Activated CD4-positive, alpha-beta T cell treated with anti-CD3 and anti-CD28 coated beads, Interleukin-2, amount 10 ng/mL, durations not matched to agents 7 days and 5 days (primary cell): ENCODE measurements around the gene SKOR1. TPM values are rescaled to one million over a fixed set of nuclear protein-coding genes. Genes with fewer than 3 reads are reported as not detected.

Source experiments
- CTCF ChIA-PET: fragments of 350-600 bp; sonication (Branson Sonifier 250); formaldehyde crosslinking; loops from one replicate; lab custom pipeline; 2021; ENCODE audit warnings: antibody characterized with exemption; lab: Charles Lee
- POLR2A ChIA-PET: fragments of 350-600 bp; sonication (Branson Sonifier 250); formaldehyde crosslinking; loops from one replicate; lab custom pipeline; 2021; ENCODE audit warnings: antibody characterized with exemption; lab: Charles Lee
- DNase-seq: peaks from one replicate; pipeline ENCODE4 v3.0.0-alpha.2; 2020
- H3K27ac Mint-ChIP-seq: one replicate; pipeline ENCODE4 v1.8.0; 2021; ENCODE audit warnings: mild to moderate bottlenecking, moderate library complexity, mixed read lengths
- H3K27me3 Mint-ChIP-seq: one replicate; pipeline ENCODE4 v1.8.0; 2021; ENCODE audit warnings: mixed read lengths
- H3K36me3 Mint-ChIP-seq: one replicate; pipeline ENCODE4 v1.8.0; 2021; ENCODE audit warnings: low read depth, mixed read lengths
- H3K4me1 Mint-ChIP-seq: one replicate; pipeline ENCODE4 v1.8.0; 2021; ENCODE audit warnings: mixed read lengths
- H3K4me3 Mint-ChIP-seq: one replicate; pipeline ENCODE4 v1.8.0; 2021; ENCODE audit warnings: mild to moderate bottlenecking, moderate library complexity, mixed read lengths
- H3K9me3 Mint-ChIP-seq: one replicate; pipeline ENCODE4 v1.8.0; 2021; ENCODE audit warnings: mixed read lengths
- total RNA-seq, 2 experiments: library from RNA; stranded (reverse); gene quantifications; one replicate each; pipeline ENCODE4 v1.2.3, GENCODE V29; 2021

The SKOR1 gene
- total RNA-seq, 2 experiments from 2014 or later = 0.29 to 0.30 TPM

DNA sequence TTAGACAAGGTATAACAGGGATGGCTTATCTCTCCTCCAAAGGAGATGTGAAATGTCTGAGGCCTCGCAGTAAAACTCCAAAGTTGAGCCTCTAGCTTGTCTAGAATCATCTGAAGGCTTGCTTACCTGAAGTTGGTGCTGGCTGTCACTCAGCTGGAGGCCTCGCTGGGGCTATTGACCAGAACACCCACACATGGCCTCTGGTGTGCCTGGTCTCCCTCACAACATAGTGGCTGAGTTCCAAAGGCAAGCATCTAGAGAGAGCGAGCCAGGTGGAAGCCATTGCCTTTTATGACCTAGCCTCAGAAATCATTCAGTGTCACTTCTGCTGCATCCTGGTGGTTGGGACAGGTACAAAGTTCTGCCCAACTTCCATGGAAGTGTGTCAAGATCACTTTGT is 31.9 kb downstream of the SKOR1 start:
- no peak overlapping the region for H3K27ac Mint-ChIP-seq
- no peaks in the 10 kb centered on the region for H3K4me1 Mint-ChIP-seq
- CTCF ChIA-PET = no interaction called here

DNA sequence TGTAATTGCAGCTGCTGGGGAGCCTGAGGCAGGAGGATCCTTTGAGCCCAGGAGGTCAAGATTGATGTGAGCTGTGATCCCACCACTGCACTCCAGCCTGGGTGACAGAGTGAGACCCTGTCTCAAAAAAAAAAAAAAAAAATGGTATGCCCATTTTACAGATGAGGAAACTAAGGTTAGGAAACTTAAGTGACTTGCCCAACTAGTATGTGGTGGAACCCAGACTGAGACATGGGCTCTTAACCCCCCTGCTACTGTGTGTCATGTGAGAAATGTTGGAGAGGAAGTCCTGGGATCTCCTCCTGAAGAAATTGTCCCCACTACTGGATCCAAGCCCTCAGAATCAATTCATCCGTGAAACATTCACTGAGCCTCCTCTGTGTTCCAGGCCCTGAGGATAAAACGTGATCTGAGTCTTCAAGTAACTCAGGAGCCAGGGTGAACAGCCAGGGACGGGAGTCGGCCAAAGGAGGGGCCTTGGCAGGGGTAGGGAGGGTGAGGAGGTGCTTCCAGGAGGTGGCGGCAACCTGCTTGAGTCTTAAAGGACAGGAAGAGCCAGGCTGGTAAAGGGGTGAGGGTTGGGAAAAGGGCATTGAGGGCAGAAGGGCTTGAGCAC is 34.1 kb downstream of the SKOR1 start:
- peaks cover 3% of the 10 kb centered on the region for H3K4me1 Mint-ChIP-seq
- H3K36me3 Mint-ChIP-seq = no peaks in the 10 kb centered on the region
- ChIA-PET POLR2A (no interaction called here), CTCF (interaction anchor here (1.1 kb wide), 1 partner anchor 18 kb away, joined by 3 read pairs; no protein-coding TSS in a partner anchor)
- DNase-seq = no peak
- H3K27ac Mint-ChIP-seq = no peak overlapping the region
- peaks cover 4% of the 10 kb centered on the region for H3K27me3 Mint-ChIP-seq
- no peaks in the 10 kb centered on the region for H3K9me3 Mint-ChIP-seq
- no peak overlapping the region for H3K4me3 Mint-ChIP-seq

More for the DNA sequence above, 31.9 kb downstream of the SKOR1 start:
- Mint-ChIP-seq H3K9me3 (no peaks in the 10 kb centered on the region), H3K4me3 (no peak overlapping the region), H3K36me3 (no peaks in the 10 kb centered on the region), H3K27me3 (no peaks in the 10 kb centered on the region)
- POLR2A ChIA-PET = no interaction called here
- no peak for DNase-seq

DNA sequence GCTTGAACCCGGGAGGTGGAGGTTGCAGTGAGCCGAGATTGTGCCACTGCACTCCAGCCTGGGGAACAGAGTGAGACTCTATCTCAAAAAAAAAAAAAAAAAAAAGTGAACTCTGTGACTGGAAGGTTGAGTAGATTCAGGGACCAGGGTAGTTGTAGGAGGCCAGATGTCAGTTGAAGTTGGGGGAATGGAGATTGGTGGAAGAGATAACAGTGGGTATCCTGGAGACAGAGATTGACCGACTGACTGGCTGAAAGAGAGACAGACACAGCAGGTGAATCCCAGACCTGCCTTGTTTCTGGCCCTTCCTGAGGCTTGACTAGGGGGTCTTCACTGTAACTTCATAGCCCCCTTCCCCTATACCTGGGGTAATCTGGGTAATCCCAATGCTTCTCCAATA is 36.7 kb downstream of the SKOR1 start:
- CTCF ChIA-PET = interaction anchor here (0.7 to 0.8 kb wide), 2 partner anchors 14 to 96 kb away, joined by 3 read pairs; no protein-coding TSS in a partner anchor
- POLR2A ChIA-PET = no interaction called here
- no peaks in the 10 kb centered on the region for H3K36me3 Mint-ChIP-seq
- H3K27me3 Mint-ChIP-seq = peaks cover 14% of the 10 kb centered on the region
- no peak for DNase-seq
- H3K9me3 Mint-ChIP-seq = no peaks in the 10 kb centered on the region
- H3K27ac Mint-ChIP-seq = no peak overlapping the region
- peaks cover 3% of the 10 kb centered on the region for H3K4me1 Mint-ChIP-seq
- H3K4me3 Mint-ChIP-seq = no peak overlapping the region

DNA sequence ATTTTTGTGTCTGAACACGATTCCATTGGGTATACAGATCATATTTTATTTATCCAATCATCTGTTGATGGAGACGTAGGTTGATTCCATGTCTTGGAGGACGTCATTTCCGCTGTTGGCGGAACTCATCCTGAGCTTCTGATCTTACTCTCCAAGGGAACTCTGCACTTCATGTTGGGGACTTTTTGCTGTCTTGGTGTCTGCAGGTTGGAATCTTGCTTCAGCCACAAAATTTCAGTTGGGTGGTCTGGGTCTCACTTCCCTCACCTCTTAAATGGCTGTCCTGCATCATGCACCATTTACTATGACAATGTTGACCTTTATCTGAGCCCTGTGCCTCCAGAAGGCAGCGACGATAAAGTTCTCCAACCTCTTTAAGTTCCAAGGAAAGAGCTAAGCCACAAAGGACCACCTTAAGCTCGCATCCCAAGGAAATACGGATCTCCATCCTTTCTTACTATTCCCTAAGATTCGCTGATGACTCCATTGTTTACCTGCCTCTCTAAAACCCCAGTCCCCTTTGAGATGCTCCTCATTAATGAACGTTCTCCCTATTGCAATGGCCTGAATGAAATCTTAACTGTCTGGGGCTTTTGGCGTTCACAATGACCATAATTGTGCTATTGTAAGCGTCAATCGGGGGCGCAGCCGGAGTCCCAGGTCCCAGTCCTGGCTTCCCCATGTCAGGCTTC is 37.6 kb downstream of the SKOR1 start:
- no peak overlapping the region for H3K4me3 Mint-ChIP-seq
- CTCF ChIA-PET = interaction anchor here (0.6 to 2.2 kb wide), 5 partner anchors 9 to 873 kb away, joined by 3 to 10 read pairs (median 3); no protein-coding TSS in a partner anchor
- H3K9me3 Mint-ChIP-seq = no peaks in the 10 kb centered on the region
- no peak for DNase-seq
- POLR2A ChIA-PET = no interaction called here
- peaks cover 14% of the 10 kb centered on the region for H3K27me3 Mint-ChIP-seq
- no peak overlapping the region for H3K27ac Mint-ChIP-seq
- no peaks in the 10 kb centered on the region for H3K36me3 Mint-ChIP-seq
- peaks cover 3% of the 10 kb centered on the region for H3K4me1 Mint-ChIP-seq

DNA sequence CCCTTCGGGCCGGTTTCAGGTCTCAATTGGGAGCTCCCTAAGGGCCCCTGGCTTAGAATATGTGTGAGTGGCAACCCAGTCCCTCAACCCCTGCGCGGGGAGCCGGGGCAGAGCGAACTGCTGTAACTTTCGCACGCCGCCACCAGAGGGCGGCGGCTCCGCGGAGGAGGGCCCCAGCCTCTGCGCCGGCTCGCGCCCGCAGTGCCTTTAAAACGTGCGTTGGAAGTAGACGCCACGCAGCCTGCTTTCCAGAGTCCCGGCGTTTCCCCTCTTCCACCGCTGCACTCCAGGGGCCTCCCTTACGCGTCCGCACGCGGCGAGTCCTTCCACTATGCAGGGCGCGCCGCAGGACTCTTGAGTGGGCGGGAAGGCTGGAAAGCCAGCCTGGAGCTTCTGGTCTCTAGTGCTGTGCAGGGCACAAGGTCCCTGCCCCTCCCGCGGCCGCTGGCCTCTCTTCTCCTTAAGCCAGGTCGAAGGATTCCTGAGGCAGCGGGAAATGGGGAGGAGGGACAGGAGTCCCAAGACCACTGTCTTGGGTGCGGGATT is 38.2 kb downstream of the SKOR1 start:
- Mint-ChIP-seq H3K27ac (no peak overlapping the region), H3K27me3 (peaks cover 14% of the 10 kb centered on the region), H3K9me3 (no peaks in the 10 kb centered on the region), H3K4me3 (peak overlapping the region; percentile 40), H3K36me3 (no peaks in the 10 kb centered on the region), H3K4me1 (peaks cover 3% of the 10 kb centered on the region)
- DNase-seq = peak; percentile 74
- POLR2A ChIA-PET = interaction anchor here (0.6 kb wide), 1 partner anchor 287 kb away, joined by 3 read pairs; no protein-coding TSS in a partner anchor
- CTCF ChIA-PET = interaction anchor here (0.6 to 2.2 kb wide), 3 partner anchors 10 to 874 kb away, joined by 3 to 10 read pairs (median 3); no protein-coding TSS in a partner anchor

DNA sequence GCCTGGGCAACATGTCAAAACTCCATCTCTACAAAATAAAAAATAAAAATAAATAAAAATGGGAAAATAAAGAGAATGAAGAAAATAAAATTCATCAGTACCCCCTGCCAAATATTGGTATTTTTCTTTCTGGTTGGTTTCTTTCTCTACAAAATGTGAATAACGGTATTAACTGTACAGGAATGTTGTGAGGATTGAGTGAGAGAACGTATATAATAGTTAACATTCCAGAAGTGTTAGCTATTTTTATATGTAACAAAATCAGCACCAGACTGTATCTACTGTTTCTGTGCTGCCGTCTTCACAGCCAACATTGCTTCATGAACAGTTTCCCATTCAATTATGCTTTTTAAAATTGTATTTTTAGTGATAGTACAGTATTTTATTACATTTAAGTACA is 40.0 kb downstream of the SKOR1 start:
- no peak overlapping the region for H3K4me3 Mint-ChIP-seq
- H3K9me3 Mint-ChIP-seq = peaks cover 8% of the 10 kb centered on the region
- no peak overlapping the region for H3K27ac Mint-ChIP-seq
- ChIA-PET POLR2A (no interaction called here), CTCF (no interaction called here)
- peaks cover 14% of the 10 kb centered on the region for H3K27me3 Mint-ChIP-seq
- no peak for DNase-seq
- no peaks in the 10 kb centered on the region for H3K36me3 Mint-ChIP-seq
- peaks cover 3% of the 10 kb centered on the region for H3K4me1 Mint-ChIP-seq

DNA sequence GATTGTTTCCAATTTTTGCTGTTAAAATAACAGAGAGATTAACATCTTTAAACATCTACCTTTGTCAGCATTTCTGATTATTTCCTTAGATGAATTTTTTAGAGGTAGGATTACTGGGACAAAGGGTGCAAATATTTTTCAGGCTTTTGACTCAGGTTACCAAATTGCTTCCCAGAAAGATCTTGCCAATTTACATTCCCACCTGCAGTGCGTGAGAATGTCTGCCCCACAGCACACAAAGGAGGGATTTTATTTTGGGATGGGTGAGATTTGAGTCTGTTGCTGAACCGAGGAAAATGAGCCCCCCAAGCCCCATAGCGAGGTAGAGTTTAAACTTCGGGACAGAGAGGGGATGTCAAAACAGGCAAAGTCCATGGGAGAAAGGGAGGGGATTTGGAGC is 40.5 kb downstream of the SKOR1 start:
- CTCF ChIA-PET = no interaction called here
- Mint-ChIP-seq H3K36me3 (no peaks in the 10 kb centered on the region), H3K27ac (no peak overlapping the region), H3K4me1 (peaks cover 3% of the 10 kb centered on the region), H3K4me3 (no peak overlapping the region), H3K27me3 (peaks cover 16% of the 10 kb centered on the region), H3K9me3 (peaks cover 8% of the 10 kb centered on the region)
- POLR2A ChIA-PET = no interaction called here
- no peak for DNase-seq

DNA sequence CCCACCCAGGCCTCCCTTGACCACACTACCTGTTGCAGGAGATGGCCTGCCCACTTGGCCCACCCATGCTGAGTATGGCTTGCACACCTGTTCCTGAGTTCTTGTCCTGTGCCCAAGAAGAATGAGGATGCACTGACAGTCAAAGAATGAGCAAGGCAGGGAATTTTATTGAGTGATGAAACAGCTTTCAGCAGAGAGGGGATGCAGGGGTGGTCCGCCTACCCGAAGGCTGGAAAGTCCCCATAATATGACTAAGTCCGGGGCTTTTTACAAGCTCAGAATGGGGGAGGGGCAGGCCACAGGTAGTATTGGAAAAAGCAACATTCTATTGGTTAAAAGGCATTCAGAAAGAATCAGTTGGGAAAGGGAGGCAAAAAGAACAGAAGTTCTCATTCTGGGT is 44.4 kb downstream of the SKOR1 start:
- no peak for DNase-seq
- H3K4me1 Mint-ChIP-seq = no peaks in the 10 kb centered on the region
- no peak overlapping the region for H3K4me3 Mint-ChIP-seq
- POLR2A ChIA-PET = no interaction called here
- no peak overlapping the region for H3K27ac Mint-ChIP-seq
- peaks cover 28% of the 10 kb centered on the region for H3K9me3 Mint-ChIP-seq
- no peaks in the 10 kb centered on the region for H3K36me3 Mint-ChIP-seq
- CTCF ChIA-PET = interaction anchor here (0.7 kb wide), 1 partner anchor 14 kb away, joined by 3 read pairs; no protein-coding TSS in a partner anchor
- H3K27me3 Mint-ChIP-seq = peaks cover 39% of the 10 kb centered on the region

DNA sequence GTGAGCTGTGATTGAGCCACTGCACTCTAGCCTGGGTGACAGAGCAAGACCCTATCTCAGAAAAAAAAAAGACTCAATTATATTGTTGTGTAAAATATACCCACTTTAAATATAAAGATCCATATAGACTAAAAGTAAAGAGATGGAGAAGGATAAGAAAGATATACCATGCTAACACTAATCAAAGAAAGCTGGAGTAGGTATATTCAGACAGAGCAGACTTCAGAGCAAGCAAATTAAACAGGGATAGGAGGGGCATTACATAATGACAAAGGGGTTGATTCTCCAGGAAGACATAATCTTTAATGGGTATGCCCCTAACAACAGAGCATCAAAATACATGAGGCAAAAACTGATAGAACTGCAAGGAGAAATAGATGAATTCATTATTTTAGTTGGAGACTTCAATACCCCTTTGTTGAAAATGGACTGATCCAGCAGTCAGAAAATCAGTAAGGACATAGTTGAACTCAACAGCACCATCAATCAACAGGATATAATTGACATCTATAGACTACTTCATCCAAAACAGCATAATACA is 45.6 kb downstream of the SKOR1 start:
- Mint-ChIP-seq H3K27me3 (peaks cover 35% of the 10 kb centered on the region), H3K9me3 (peaks cover 28% of the 10 kb centered on the region), H3K36me3 (no peaks in the 10 kb centered on the region), H3K4me1 (no peaks in the 10 kb centered on the region), H3K27ac (no peak overlapping the region), H3K4me3 (no peak overlapping the region)
- no peak for DNase-seq
- CTCF ChIA-PET = no interaction called here
- POLR2A ChIA-PET = no interaction called here

DNA sequence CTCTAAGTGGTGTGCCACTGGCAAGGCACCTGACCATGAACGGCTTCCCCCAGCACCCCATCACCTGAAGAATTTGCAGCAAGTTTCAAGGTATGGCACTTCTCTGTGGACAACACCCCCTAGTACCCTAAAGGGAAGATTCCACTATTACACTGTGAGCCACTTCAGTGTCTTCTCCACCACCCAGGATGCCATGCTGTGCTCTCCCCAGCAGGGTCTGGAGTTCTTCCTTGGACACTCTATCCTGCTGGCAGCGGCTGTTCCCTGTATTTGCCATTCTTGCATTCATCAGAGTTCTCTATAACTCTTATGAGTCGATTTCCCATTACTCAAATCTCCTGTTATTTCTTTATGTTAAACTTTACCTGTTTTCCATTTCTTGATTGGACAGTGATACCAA is 48.5 kb downstream of the SKOR1 start:
- no peaks in the 10 kb centered on the region for H3K4me1 Mint-ChIP-seq
- CTCF ChIA-PET = no interaction called here
- H3K9me3 Mint-ChIP-seq = peaks cover 28% of the 10 kb centered on the region
- H3K27ac Mint-ChIP-seq = no peak overlapping the region
- peaks cover 33% of the 10 kb centered on the region for H3K27me3 Mint-ChIP-seq
- POLR2A ChIA-PET = no interaction called here
- H3K4me3 Mint-ChIP-seq = no peak overlapping the region
- no peaks in the 10 kb centered on the region for H3K36me3 Mint-ChIP-seq
- DNase-seq = no peak

DNA sequence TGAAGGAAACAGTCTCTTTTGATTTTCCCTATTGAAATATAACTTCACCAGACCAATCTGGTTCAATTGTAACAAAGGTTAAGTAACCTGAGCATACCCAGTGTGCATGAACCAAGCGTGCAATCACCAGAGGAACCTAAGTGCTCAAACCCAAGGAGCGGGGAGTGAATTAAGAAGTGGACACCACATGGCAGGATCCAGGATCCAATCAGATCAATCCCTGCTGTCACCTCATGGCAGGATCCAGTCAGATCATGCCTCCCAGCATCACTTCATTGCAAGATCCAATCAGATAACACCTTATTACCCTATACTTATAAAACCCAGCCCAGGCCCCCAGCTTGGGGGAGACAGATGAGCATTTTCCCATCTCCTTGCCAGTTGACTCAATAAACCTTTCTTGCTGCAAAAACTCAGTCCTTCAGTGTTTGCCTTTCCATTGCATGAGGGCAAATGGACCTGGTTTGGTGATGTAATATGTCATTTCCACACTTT is 53.5 kb downstream of the SKOR1 start:
- no peak overlapping the region for H3K4me3 Mint-ChIP-seq
- peaks cover 6% of the 10 kb centered on the region for H3K9me3 Mint-ChIP-seq
- H3K4me1 Mint-ChIP-seq = peaks cover 9% of the 10 kb centered on the region
- no peak overlapping the region for H3K27ac Mint-ChIP-seq
- CTCF ChIA-PET = no interaction called here
- POLR2A ChIA-PET = no interaction called here
- H3K36me3 Mint-ChIP-seq = no peaks in the 10 kb centered on the region
- peaks cover 13% of the 10 kb centered on the region for H3K27me3 Mint-ChIP-seq
- no peak for DNase-seq

DNA sequence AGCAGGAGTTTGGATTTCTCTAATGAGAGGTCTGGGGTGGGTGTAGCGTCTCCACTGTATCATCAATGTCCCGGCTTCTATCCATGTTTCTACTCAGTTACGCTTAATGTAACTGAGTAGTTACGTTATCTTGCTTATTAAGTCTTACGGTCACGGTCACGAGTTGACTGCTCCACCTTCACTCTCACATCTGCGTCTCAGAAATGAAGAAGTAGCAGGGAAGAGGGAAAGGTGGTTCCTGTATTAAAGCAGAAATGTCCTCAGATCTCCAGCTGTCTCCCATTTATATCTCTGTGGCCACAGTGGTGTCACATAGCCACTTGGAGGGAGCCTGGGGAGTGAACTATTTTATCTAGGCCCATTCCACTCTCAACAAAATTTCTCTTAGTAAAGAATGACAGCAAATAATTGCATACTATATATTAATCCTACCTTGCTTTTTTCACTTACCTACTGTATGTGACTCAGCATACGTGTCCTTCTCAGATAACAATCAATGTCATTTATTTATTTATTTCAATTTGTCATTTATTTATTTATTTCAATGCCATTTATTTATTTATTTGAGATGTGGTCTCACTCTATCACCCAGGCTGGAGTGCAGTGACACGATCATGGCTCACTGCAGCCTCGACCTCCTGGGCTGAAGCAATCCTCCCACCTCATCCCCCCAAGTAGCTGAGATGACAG is 54.3 kb downstream of the SKOR1 start:
- no peak overlapping the region for H3K4me3 Mint-ChIP-seq
- H3K9me3 Mint-ChIP-seq = no peaks in the 10 kb centered on the region
- peaks cover 11% of the 10 kb centered on the region for H3K4me1 Mint-ChIP-seq
- no peak overlapping the region for H3K27ac Mint-ChIP-seq
- no peaks in the 10 kb centered on the region for H3K36me3 Mint-ChIP-seq
- no peak for DNase-seq
- CTCF ChIA-PET = interaction anchor here (0.6 kb wide), 1 partner anchor 555 kb away, joined by 3 read pairs; no protein-coding TSS in a partner anchor
- POLR2A ChIA-PET = no interaction called here
- H3K27me3 Mint-ChIP-seq = peaks cover 6% of the 10 kb centered on the region
